Esophagus muscularis mucosa (tissue), 4 donors: Measurements from ENCODE around the gene USP16. TPM values are rescaled to one million over a fixed set of nuclear protein-coding genes. Genes with fewer than 3 reads are reported as not detected.

ENCODE experiments used
- DNase-seq: peaks from one replicate; pipeline ENCODE4 v3.0.0-alpha.2; 2017; ENCODE audit errors: extremely low spot score
- H3K27ac ChIP-seq, 4 donors: fragments of 200-600 bp; sonication (generic); replicated peaks in 1 of 4; 1 replicate in 3 of 4; 2 replicates in 1 of 4; pipeline ENCODE4 v1.5.1; 2016 to 2019; ENCODE audit warnings: mild to moderate bottlenecking in 1 of 4
- H3K27me3 ChIP-seq, 4 donors: fragments of 200-600 bp; sonication (generic); one replicate each; pipeline versions ENCODE4 v1.5.1 to v1.6.0; 2016 to 2019
- H3K36me3 ChIP-seq, 4 donors: fragments of 200-600 bp; sonication (generic); one replicate each; pipeline ENCODE4 v1.5.1; 2016 to 2019
- H3K4me1 ChIP-seq, 4 donors: fragments of 200-600 bp; sonication (generic); one replicate each; pipeline ENCODE4 v1.5.1; 2016 to 2019
- H3K4me3 ChIP-seq, 4 donors: fragments of 200-600 bp; sonication (generic); 1 replicate in 2 of 4; 2 replicates in 2 of 4; pipeline ENCODE4 v1.5.1; 2016 to 2019; ENCODE audit warnings: mild to moderate bottlenecking in 4 of 4, moderate library complexity in 1 of 4
- H3K9me3 ChIP-seq, 4 donors: fragments of 200-600 bp; sonication (generic); 1 replicate in 3 of 4; 2 replicates in 1 of 4; pipeline ENCODE4 v1.5.1; 2016 to 2019
- CTCF ChIP-seq, 3 experiments: fragments of 200-600 bp in 2 of 3; fragments of 450-650 bp in 1 of 3; sonication (generic) in 2 of 3; IDR thresholded peaks; one replicate each; pipeline ENCODE4 v1.5.1; 2017 to 2019; ENCODE audit warnings: antibody characterized with exemption in 3 of 3, mild to moderate bottlenecking in 2 of 3, moderate library complexity in 1 of 3
- EP300 ChIP-seq: sonication (generic); formaldehyde crosslinking; IDR thresholded peaks from one replicate; pipeline ENCODE4 v1.6.1; 2017; ENCODE audit warnings: antibody characterized with exemption
- POLR2A ChIP-seq: fragments of 450-650 bp; IDR thresholded peaks from one replicate; pipeline ENCODE4 v1.6.1; 2017; ENCODE audit warnings: antibody characterized with exemption, moderate library complexity, mild to moderate bottlenecking, low read depth
- POLR2AphosphoS5 ChIP-seq, 2 donors: sonication (generic); formaldehyde crosslinking; IDR thresholded peaks; one replicate each; pipeline ENCODE4 v1.6.1; 2017; ENCODE audit warnings: antibody characterized with exemption in 2 of 2
- WGBS: methylation state at CpG from one replicate; pipeline ENCODE4 v1.1.5; 2018; 5-methylcytosine and 5-hydroxymethylcytosine counted together
- intact Hi-C: fragments of 100-400 bp; cut with DNase I; formaldehyde crosslinking; loops from one replicate; pipeline ENCODE4 v1.15.1; 2023
- total RNA-seq, 4 donors: library from RNA; depleted of rRNA; stranded (reverse); fragments of >200 nt; gene quantifications; one replicate each; pipeline versions ENCODE4 v1.1.0 to v1.2.1, GENCODE V29; 2016

The USP16 gene
- total RNA-seq, 4 donors from 2014 or later = 31.3 to 47.8 (median 38.7) TPM

- 75% methylated on average over 2 of the region's 2 CpGs for WGBS
- Histone ChIP-seq H3K4me1 (no peaks in the 10 kb centered on the region), H3K27ac (no peak overlapping the region), H3K36me3 (peaks cover 0 to 6% (median 0%) of the 10 kb centered on the region in 4 donors), H3K4me3 (no peak overlapping the region), H3K9me3 (no peaks in the 10 kb centered on the region), H3K27me3 (no peaks in the 10 kb centered on the region)
- intact Hi-C loops = no loop called here
- DNase-seq = no peak
- TF ChIP-seq POLR2AphosphoS5 (IDR thresholded peaks at IDR 0.05) (no peak), EP300 (no peak), POLR2A (no peak), CTCF (IDR thresholded peaks at IDR 0.05) (no peak)
Measured at GRCh38 chr21:29102791-29103257, 78.4 kb downstream of the USP16 start.

Other genes with a start within 250 kb of the USP16 start
- 10 to 100 TPM; 19.4 to 39.7 (median 26.5) TPM for gene LTN1, start 31.8 kb upstream of the USP16 start, total RNA-seq
- 10 to 100 TPM in 3 of 4 donors, 1 to 10 TPM in 1; 8.3 to 16.2 (median 12.9) TPM for gene RWDD2B, start 5.3 kb upstream of the USP16 start, total RNA-seq
- gene CCT8, start 49.0 kb downstream of the USP16 start, total RNA-seq = 100 to 1,000 TPM in 1 of 4 donors, 10 to 100 TPM in 3; 73.9 to 104 (median 85.4) TPM
- gene MAP3K7CL, start 106.0 kb downstream of the USP16 start, total RNA-seq = 1 to 10 TPM; 1.6 to 2.8 (median 1.9) TPM